Spleen (tissue), 11 donors: Measurements from ENCODE around the gene ZNF691. TPM values are rescaled to one million over a fixed set of nuclear protein-coding genes. Genes with fewer than 3 reads are reported as not detected.

Source experiments
- DNase-seq: peaks from one replicate; pipeline ENCODE4 v3.0.0-alpha.2; 2020
- H3K27ac ChIP-seq, 8 donors: fragments of 200-600 bp; sonication (generic) in 7 of 8; 1 replicate in 4 of 8; 2 replicates in 4 of 8; pipeline versions ENCODE4 v1.5.0 to v1.8.0; 2016 to 2021; ENCODE audit warnings: inconsistent platforms in 4 of 8, mild to moderate bottlenecking in 4 of 8, moderate library complexity in 1 of 8
- H3K27me3 ChIP-seq, 7 donors: fragments of 200-600 bp; sonication (generic) in 6 of 7; replicated peaks in 1 of 7; 1 replicate in 4 of 7; 2 replicates in 3 of 7; pipeline versions ENCODE4 v1.5.0 to v1.8.0; 2016 to 2021; ENCODE audit warnings: inconsistent platforms in 3 of 7, mild to moderate bottlenecking in 1 of 7
- H3K36me3 ChIP-seq, 6 donors: fragments of 200-600 bp; sonication (generic) in 5 of 6; 1 replicate in 4 of 6; 2 replicates in 2 of 6; pipeline versions ENCODE4 v1.5.0 to v1.8.0; 2016 to 2021; ENCODE audit warnings: inconsistent platforms in 2 of 6
- H3K4me1 ChIP-seq, 6 donors: fragments of 200-600 bp; sonication (generic) in 5 of 6; 1 replicate in 3 of 6; 2 replicates in 3 of 6; pipeline versions ENCODE4 v1.5.0 to v1.8.0; 2016 to 2021; ENCODE audit warnings: inconsistent platforms in 3 of 6
- H3K4me3 ChIP-seq, 8 donors: fragments of 200-600 bp; sonication (generic) in 7 of 8; 1 replicate in 4 of 8; 2 replicates in 4 of 8; pipeline versions ENCODE4 v1.5.0 to v1.8.0; 2016 to 2021; ENCODE audit warnings: inconsistent platforms in 4 of 8, mild to moderate bottlenecking in 4 of 8, moderate library complexity in 2 of 8
- H3K9me3 ChIP-seq, 8 donors: fragments of 200-600 bp; sonication (generic) in 7 of 8; 1 replicate in 4 of 8; 2 replicates in 4 of 8; pipeline versions ENCODE4 v1.5.0 to v1.8.0; 2016 to 2021; ENCODE audit warnings: inconsistent platforms in 4 of 8
- CTCF ChIP-seq, 11 experiments: fragments of 200-600 bp in 7 of 11; fragments of 450-650 bp in 4 of 11; sonication (generic) in 4 of 11; IDR thresholded peaks in 8 of 11; conservative IDR thresholded peaks in 3 of 11; 1 replicate in 7 of 11; 2 replicates in 4 of 11; pipeline versions ENCODE4 v1.4.0 to v1.8.0; 2016 to 2021; ENCODE audit warnings: antibody characterized with exemption in 11 of 11, inconsistent platforms in 4 of 11, mild to moderate bottlenecking in 1 of 11
- POLR2A ChIP-seq, 3 donors: fragments of 450-650 bp; IDR thresholded peaks; one replicate each; pipeline ENCODE4 v1.5.1; 2017; ENCODE audit warnings: antibody characterized with exemption in 3 of 3, mild to moderate bottlenecking in 1 of 3
- POLR2AphosphoS5 ChIP-seq, 3 donors: sonication (generic); formaldehyde crosslinking; IDR thresholded peaks; one replicate each; pipeline ENCODE4 v1.5.1; 2017; ENCODE audit warnings: antibody characterized with exemption in 3 of 3
- WGBS, 5 donors: extraction: QIAGEN DNeasy Blood & Tissue Kit in 3 of 5; methylation state at CpG; one replicate each; pipeline versions ENCODE4 v1.1.5 to v1.1.7; 2013 to 2018; 5-methylcytosine and 5-hydroxymethylcytosine counted together
- intact Hi-C: fragments of 100-400 bp; cut with DNase I; formaldehyde crosslinking; loops from one replicate; pipeline ENCODE4 v1.15.0; 2023; ENCODE audit warnings: low total_unique reads
- polyA plus RNA-seq, 3 donors: library from polyadenylated mRNA; stranded (reverse); fragments of 200-250 nt; gene quantifications; one replicate each; pipeline ENCODE4 v1.2.1, GENCODE V29; 2013
- total RNA-seq, 7 donors: library from RNA; depleted of rRNA in 3 of 7; stranded (reverse); fragments of >200 nt in 3 of 7; fragmentation: NEBNext Ultra II Directional in 4 of 7; extraction: Animal tissue kit (Norgen Biotek cat#: 25700) in 4 of 7; gene quantifications; one replicate each; pipeline versions ENCODE4 v1.1.0 to v1.2.1, GENCODE V29; 2016 to 2021
- donor health status: healthy with polysubstance abuse.
- donor health status: DM: no; HTN: no; CAD: no; lungs with moderate emphysema.
- donor health status: DM: no; HTN: no; CAD: no.
- donor health status: Bipolar disorder and iron deficiency.
- donor health status: healthy.
- donor health status: DM: no; HTN: no; CAD: no.
- donor health status: DM: yes; HTN: yes; CAD: no.

Gene ZNF691
- total and polyA plus RNA-seq, 10 donors = 9.6 to 18.3 (median 12.1) TPM

DNA sequence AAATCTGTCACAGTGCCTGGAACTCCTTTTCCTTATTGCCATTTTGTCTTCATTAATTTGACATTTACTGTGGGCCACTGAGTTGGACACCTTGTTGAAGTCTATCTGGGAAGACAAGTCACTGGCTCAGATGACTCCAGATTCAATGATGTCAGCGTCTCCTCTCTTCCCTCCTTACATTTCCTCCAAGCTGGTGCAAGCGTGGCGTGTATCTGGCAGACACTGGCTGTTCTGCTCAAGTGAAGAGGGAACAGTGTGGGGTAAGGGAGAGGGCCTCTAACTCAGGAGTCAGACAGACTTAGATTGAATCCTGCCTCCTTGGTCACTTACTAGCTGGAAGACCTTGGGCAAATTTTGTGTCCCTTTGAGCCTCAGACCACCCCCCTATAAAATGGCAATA, 8.7 kb upstream of the ZNF691 start:
- no peaks in the 10 kb centered on the region for H3K27me3 ChIP-seq
- H3K4me1 ChIP-seq = peaks cover 0 to 17% (median 2%) of the 10 kb centered on the region in 6 donors
- H3K27ac ChIP-seq = no peak overlapping the region
- no peak for DNase-seq
- intact Hi-C loops = no loop called here
- WGBS, 5 donors = 44 to 82% (median 52%) methylated on average over 3 of the region's 3 CpGs
- H3K36me3 ChIP-seq = peaks cover 0 to 46% (median 0%) of the 10 kb centered on the region in 6 donors
- H3K4me3 ChIP-seq = no peak overlapping the region
- TF ChIP-seq POLR2AphosphoS5 (IDR thresholded peaks at IDR 0.05) (no peak), CTCF (IDR thresholded peaks at IDR 0.05 in 8 of 11, conservative IDR thresholded peaks at IDR 0.05 in 3 of 11) (no peak), POLR2A (IDR thresholded peaks at IDR 0.05) (no peak)
- H3K9me3 ChIP-seq = no peaks in the 10 kb centered on the region

GRCh38 chr1:42838482-42839190, 7.8 kb upstream of the ZNF691 start:
- no peak for TF ChIP-seq CTCF (IDR thresholded peaks at IDR 0.05 in 8 of 11, conservative IDR thresholded peaks at IDR 0.05 in 3 of 11)
- TF ChIP-seq POLR2AphosphoS5 (IDR thresholded peaks at IDR 0.05) = no peak
- no peak for TF ChIP-seq POLR2A (IDR thresholded peaks at IDR 0.05)
- Histone ChIP-seq H3K4me3 (no peak overlapping the region), H3K27ac (no peak overlapping the region), H3K27me3 (no peaks in the 10 kb centered on the region), H3K9me3 (no peaks in the 10 kb centered on the region), H3K4me1 (peaks cover 0 to 16% (median 2%) of the 10 kb centered on the region in 6 donors), H3K36me3 (peaks cover 0 to 52% (median 0%) of the 10 kb centered on the region in 6 donors)
- WGBS, 5 donors = 68 to 79% (median 74%) methylated on average over 7 of the region's 7 CpGs
- intact Hi-C loops = no loop called here
- no peak for DNase-seq

- no peak for DNase-seq
- no peaks in the 10 kb centered on the region for H3K27me3 ChIP-seq
- intact Hi-C loops = no loop called here
- H3K9me3 ChIP-seq = no peaks in the 10 kb centered on the region
- no peak overlapping the region for H3K27ac ChIP-seq
- H3K36me3 ChIP-seq = peaks cover 0 to 36% (median 0%) of the 10 kb centered on the region in 6 donors
- TF ChIP-seq POLR2AphosphoS5 (IDR thresholded peaks at IDR 0.05) = no peak
- TF ChIP-seq CTCF (IDR thresholded peaks at IDR 0.05 in 8 of 11, conservative IDR thresholded peaks at IDR 0.05 in 3 of 11) = no peak
- no peak for TF ChIP-seq POLR2A (IDR thresholded peaks at IDR 0.05)
- WGBS, 5 donors = 83 to 90% (median 85%) methylated on average over 3 of the region's 3 CpGs
- no peak overlapping the region for H3K4me3 ChIP-seq
- H3K4me1 ChIP-seq = peaks cover 0 to 22% (median 8%) of the 10 kb centered on the region in 6 donors
Observed at GRCh38 chr1:42841010-42841409, 5.4 kb upstream of the ZNF691 start.

- WGBS, 5 donors = 73 to 95% (median 92%) methylated on average over 2 of the region's 2 CpGs
- H3K36me3 ChIP-seq = peaks cover 0 to 36% (median 0%) of the 10 kb centered on the region in 6 donors
- intact Hi-C loops = no loop called here
- H3K4me3 ChIP-seq = no peak overlapping the region
- DNase-seq = no peak
- H3K27me3 ChIP-seq = no peaks in the 10 kb centered on the region
- TF ChIP-seq POLR2AphosphoS5 (IDR thresholded peaks at IDR 0.05) = no peak
- no peak for TF ChIP-seq POLR2A (IDR thresholded peaks at IDR 0.05)
- TF ChIP-seq CTCF (IDR thresholded peaks at IDR 0.05 in 8 of 11, conservative IDR thresholded peaks at IDR 0.05 in 3 of 11) = no peak
- H3K4me1 ChIP-seq = peaks cover 0 to 24% (median 9%) of the 10 kb centered on the region in 6 donors
- H3K9me3 ChIP-seq = no peaks in the 10 kb centered on the region
- no peak overlapping the region for H3K27ac ChIP-seq
Observed at GRCh38 chr1:42841440-42842147, 4.8 kb upstream of the ZNF691 start.
